ENCODE data around the gene BRI3. TPM values are rescaled to one million over a fixed set of nuclear protein-coding genes. Genes with fewer than 3 reads are reported as not detected.
A peak's percentile ranks its signal among the peaks of the same experiment; 100 is the strongest.

Gene BRI3
- total and polyA plus RNA-seq, 2 donors (not counting 1 experiment from before 2014, with no cell fraction given) = 104 to 172 TPM

DNA sequence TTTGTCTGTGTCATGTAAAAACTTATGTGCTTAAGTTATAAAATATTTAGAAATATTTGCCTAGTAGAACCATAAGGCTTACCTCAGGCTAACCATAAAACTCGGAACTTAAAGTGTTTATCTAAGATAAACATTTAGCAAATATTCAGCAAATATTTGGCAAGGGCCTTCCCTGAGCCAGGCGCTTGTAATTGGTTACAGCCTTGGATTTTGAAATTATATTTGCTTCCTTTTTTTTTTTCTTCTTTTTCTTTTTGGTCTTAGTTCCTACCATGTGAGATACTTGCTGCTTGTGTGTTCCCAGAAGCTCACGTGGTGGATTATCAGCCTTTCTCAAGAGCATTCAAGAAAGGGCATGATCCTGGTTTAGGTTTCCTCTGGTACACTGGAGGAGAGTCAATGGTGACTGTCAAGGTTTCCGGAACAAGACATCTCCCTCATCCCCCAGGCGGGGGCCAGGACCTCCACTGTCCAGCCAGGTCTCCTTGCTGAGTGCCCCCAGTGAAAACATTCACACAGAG is 5.2 kb upstream of the BRI3 start:
- peak in 1 of 2 donors; percentile 57 for DNase-seq (ENCODE audit: low read depth in 2 of 2)
- no peaks in the 10 kb centered on the region for H3K27me3 ChIP-seq (ENCODE audit: control insufficient read depth, insufficient read depth, low read length)
- peaks cover 3% of the 10 kb centered on the region for H3K4me1 ChIP-seq (ENCODE audit: control insufficient read depth, extremely low read depth, insufficient read depth, low read length)
- H3K27ac ChIP-seq (ENCODE audit: insufficient read depth, low read length) = no peak overlapping the region
- H3K9ac ChIP-seq (ENCODE audit: insufficient read depth, low read length) = no peak overlapping the region
- TF ChIP-seq CTCF (conservative IDR thresholded peaks at IDR 0.05 in 1 of 2, IDR thresholded peaks at IDR 0.05 in 1 of 2; ENCODE audit: low read depth in 1 of 2, low read length in 2 of 2) (no peak), EZH2 (IDR thresholded peaks at IDR 0.05; ENCODE audit: low read length, missing control alignments) (no peak)
- no peaks in the 10 kb centered on the region for H4K20me1 ChIP-seq (ENCODE audit: control insufficient read depth, extremely low read depth, insufficient read depth, low read length)
- no peak overlapping the region for H2AFZ ChIP-seq (ENCODE audit: low read length)
- H3K36me3 ChIP-seq (ENCODE audit: control insufficient read depth, insufficient read depth, low read length) = no peaks in the 10 kb centered on the region
- no peak overlapping the region for H3K4me2 ChIP-seq (ENCODE audit: extremely low read depth, insufficient read depth, low read length)
- H3K79me2 ChIP-seq (ENCODE audit: control insufficient read depth, insufficient read depth, low read length) = no peaks in the 10 kb centered on the region
- H3K4me3 ChIP-seq (replicated peaks in 1 of 4; ENCODE audit: control extremely low read depth in 1 of 4, insufficient read depth in 1 of 4, low read depth in 3 of 4, low read length in 4 of 4) = no peak overlapping the region
- no peaks in the 10 kb centered on the region for H3K9me3 ChIP-seq (ENCODE audit: control insufficient read depth, insufficient read depth, low read depth, low read length)

DNA sequence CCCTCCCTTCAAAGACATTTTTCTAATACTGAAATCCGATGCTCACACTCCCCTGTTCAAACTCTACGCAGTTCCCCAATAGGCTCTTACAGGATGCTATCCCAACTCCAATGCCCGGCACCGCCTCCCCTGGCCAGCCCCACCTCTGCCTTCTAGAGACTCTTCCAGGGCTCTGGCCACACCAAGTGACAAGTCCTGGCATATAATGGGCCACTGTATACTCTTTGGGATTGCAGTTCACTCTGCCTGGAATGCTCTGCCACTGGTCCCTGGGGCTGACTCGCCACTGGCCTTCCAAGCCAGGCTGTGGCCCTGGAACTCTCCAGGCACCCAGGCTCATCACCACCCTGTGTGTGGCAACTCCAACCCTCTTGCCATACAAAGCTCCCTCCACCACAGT is 3.1 kb upstream of the BRI3 start:
- no peak overlapping the region for H3K4me3 ChIP-seq (replicated peaks in 1 of 4; ENCODE audit: control extremely low read depth in 1 of 4, insufficient read depth in 1 of 4, low read depth in 3 of 4, low read length in 4 of 4)
- peaks cover 3% of the 10 kb centered on the region for H3K4me1 ChIP-seq (ENCODE audit: control insufficient read depth, extremely low read depth, insufficient read depth, low read length)
- H2AFZ ChIP-seq (ENCODE audit: low read length) = no peak overlapping the region
- peaks cover 17% of the 10 kb centered on the region for H3K79me2 ChIP-seq (ENCODE audit: control insufficient read depth, insufficient read depth, low read length)
- no peaks in the 10 kb centered on the region for H3K36me3 ChIP-seq (ENCODE audit: control insufficient read depth, insufficient read depth, low read length)
- H3K9ac ChIP-seq (ENCODE audit: insufficient read depth, low read length) = no peak overlapping the region
- no peak for DNase-seq (ENCODE audit: low read depth in 2 of 2)
- no peaks in the 10 kb centered on the region for H3K9me3 ChIP-seq (ENCODE audit: control insufficient read depth, insufficient read depth, low read depth, low read length)
- no peaks in the 10 kb centered on the region for H3K27me3 ChIP-seq (ENCODE audit: control insufficient read depth, insufficient read depth, low read length)
- H3K27ac ChIP-seq (ENCODE audit: insufficient read depth, low read length) = no peak overlapping the region
- H3K4me2 ChIP-seq (ENCODE audit: extremely low read depth, insufficient read depth, low read length) = no peak overlapping the region
- no peaks in the 10 kb centered on the region for H4K20me1 ChIP-seq (ENCODE audit: control insufficient read depth, extremely low read depth, insufficient read depth, low read length)
- TF ChIP-seq CTCF (conservative IDR thresholded peaks at IDR 0.05 in 1 of 2, IDR thresholded peaks at IDR 0.05 in 1 of 2; ENCODE audit: low read depth in 1 of 2, low read length in 2 of 2) (no peak), EZH2 (IDR thresholded peaks at IDR 0.05; ENCODE audit: low read length, missing control alignments) (no peak)

GRCh38 chr7:98278936-98279335 is 2.5 kb upstream of the BRI3 start:
- Histone ChIP-seq H3K4me3 (replicated peaks in 1 of 4; ENCODE audit: control extremely low read depth in 1 of 4, insufficient read depth in 1 of 4, low read depth in 3 of 4, low read length in 4 of 4) (no peak overlapping the region), H3K36me3 (ENCODE audit: control insufficient read depth, insufficient read depth, low read length) (peaks cover 2% of the 10 kb centered on the region), H3K27ac (ENCODE audit: insufficient read depth, low read length) (no peak overlapping the region), H3K9me3 (ENCODE audit: control insufficient read depth, insufficient read depth, low read depth, low read length) (no peaks in the 10 kb centered on the region), H3K9ac (ENCODE audit: insufficient read depth, low read length) (no peak overlapping the region), H3K4me2 (ENCODE audit: extremely low read depth, insufficient read depth, low read length) (no peak overlapping the region), H3K79me2 (ENCODE audit: control insufficient read depth, insufficient read depth, low read length) (peaks cover 22% of the 10 kb centered on the region), H3K27me3 (ENCODE audit: control insufficient read depth, insufficient read depth, low read length) (no peaks in the 10 kb centered on the region), H2AFZ (ENCODE audit: low read length) (no peak overlapping the region), H3K4me1 (ENCODE audit: control insufficient read depth, extremely low read depth, insufficient read depth, low read length) (peaks cover 5% of the 10 kb centered on the region), H4K20me1 (ENCODE audit: control insufficient read depth, extremely low read depth, insufficient read depth, low read length) (no peaks in the 10 kb centered on the region)
- TF ChIP-seq EZH2 (IDR thresholded peaks at IDR 0.05; ENCODE audit: low read length, missing control alignments) (no peak), CTCF (conservative IDR thresholded peaks at IDR 0.05 in 1 of 2, IDR thresholded peaks at IDR 0.05 in 1 of 2; ENCODE audit: low read depth in 1 of 2, low read length in 2 of 2) (no peak)
- no peak for DNase-seq (ENCODE audit: low read depth in 2 of 2)
